Osteocyte (in vitro differentiated cells): ENCODE data around the gene TP53INP2. TPM values are rescaled to one million over a fixed set of nuclear protein-coding genes. Genes with fewer than 3 reads are reported as not detected.
"Not testable (repeated sequence)": the region's sequence is repeated elsewhere in the genome, so short reads cannot be mapped to it uniquely, and the experiment has no call there.

Experiments
- DNase-seq: peaks from one replicate; pipeline ENCODE4 v3.0.0; 2021; ENCODE audit warnings: mixed read lengths; ENCODE audit not compliant: unreplicated experiment; ENCODE audit errors: extremely low spot score
- H3K27ac Mint-ChIP-seq: one replicate; pipeline ENCODE4 v1.8.0; 2021; ENCODE audit warnings: mild to moderate bottlenecking, mixed read lengths; ENCODE audit not compliant: unreplicated experiment
- H3K27me3 Mint-ChIP-seq: one replicate; pipeline ENCODE4 v1.8.0; 2021; ENCODE audit warnings: mixed read lengths; ENCODE audit not compliant: unreplicated experiment
- H3K36me3 Mint-ChIP-seq: one replicate; pipeline ENCODE4 v1.8.0; 2021; ENCODE audit warnings: mixed read lengths; ENCODE audit not compliant: unreplicated experiment
- H3K4me1 Mint-ChIP-seq: one replicate; pipeline ENCODE4 v1.8.0; 2021; ENCODE audit warnings: mixed read lengths; ENCODE audit not compliant: unreplicated experiment
- H3K4me3 Mint-ChIP-seq: one replicate; pipeline ENCODE4 v1.8.0; 2021; ENCODE audit warnings: mild to moderate bottlenecking, moderate library complexity, mixed read lengths; ENCODE audit not compliant: unreplicated experiment
- H3K9me3 Mint-ChIP-seq: one replicate; pipeline ENCODE4 v1.8.0; 2021; ENCODE audit warnings: mixed read lengths; ENCODE audit not compliant: unreplicated experiment
- CTCF ChIP-seq: fragments of 200-600 bp; sonication (generic); IDR thresholded peaks from 2 replicates; pipeline ENCODE4 v1.5.0; 2021; ENCODE audit warnings: antibody characterized with exemption, mild to moderate bottlenecking, moderate library complexity
- total RNA-seq: library from RNA; stranded (reverse); gene quantifications from 2 replicates; pipeline ENCODE4 v1.2.1, GENCODE V29; 2021

The TP53INP2 gene
- total RNA-seq, 1 donor from 2014 or later, result 34.3 TPM

GRCh38 chr20:34713194-34713943 is 9.2 kb downstream of the TP53INP2 start:
- Mint-ChIP-seq H3K4me3 (no peak overlapping the region), H3K9me3 (no peaks in the 10 kb centered on the region), H3K27me3 (no peaks in the 10 kb centered on the region), H3K4me1 (peaks cover 24% of the 10 kb centered on the region), H3K36me3 (peaks cover 14% of the 10 kb centered on the region), H3K27ac (peak overlapping the region; percentile 73)
- no peak for DNase-seq
- TF ChIP-seq CTCF, result no peak

GRCh38 chr20:34713944-34714515 is 9.9 kb downstream of the TP53INP2 start:
- H3K4me1 Mint-ChIP-seq, result peaks cover 20% of the 10 kb centered on the region
- H3K27me3 Mint-ChIP-seq, H3K9me3 Mint-ChIP-seq, H3K4me3 Mint-ChIP-seq, DNase-seq: not testable (repeated sequence)
- H3K36me3 Mint-ChIP-seq, result peaks cover 14% of the 10 kb centered on the region
- peak overlapping the region; percentile 73 for H3K27ac Mint-ChIP-seq

GRCh38 chr20:34715384-34715783 is 11.2 kb downstream of the TP53INP2 start:
- TF ChIP-seq CTCF, result no peak
- H3K27ac Mint-ChIP-seq, result no peak overlapping the region
- peaks cover 20% of the 10 kb centered on the region for H3K36me3 Mint-ChIP-seq
- no peaks in the 10 kb centered on the region for H3K9me3 Mint-ChIP-seq
- H3K27me3 Mint-ChIP-seq, result no peaks in the 10 kb centered on the region
- peaks cover 18% of the 10 kb centered on the region for H3K4me1 Mint-ChIP-seq
- DNase-seq, result no peak
- H3K4me3 Mint-ChIP-seq, result no peak overlapping the region

GRCh38 chr20:34716921-34717229 is 12.7 kb downstream of the TP53INP2 start:
- no peak for TF ChIP-seq CTCF
- no peak overlapping the region for H3K27ac Mint-ChIP-seq
- H3K4me1 Mint-ChIP-seq, result peaks cover 11% of the 10 kb centered on the region
- no peak overlapping the region for H3K4me3 Mint-ChIP-seq
- peaks cover 20% of the 10 kb centered on the region for H3K36me3 Mint-ChIP-seq
- no peaks in the 10 kb centered on the region for H3K9me3 Mint-ChIP-seq
- no peak for DNase-seq
- H3K27me3 Mint-ChIP-seq, result no peaks in the 10 kb centered on the region

- Mint-ChIP-seq H3K36me3 (peaks cover 19% of the 10 kb centered on the region), H3K9me3 (no peaks in the 10 kb centered on the region), H3K27me3 (no peaks in the 10 kb centered on the region), H3K4me1 (peaks cover 10% of the 10 kb centered on the region), H3K4me3 (no peak overlapping the region), H3K27ac (no peak overlapping the region)
- DNase-seq, result no peak
- no peak for TF ChIP-seq CTCF
Measured at GRCh38 chr20:34717230-34718095, 13.3 kb downstream of the TP53INP2 start.

- not testable (repeated sequence) for H3K27me3 Mint-ChIP-seq, DNase-seq, H3K4me1 Mint-ChIP-seq, H3K4me3 Mint-ChIP-seq, H3K9me3 Mint-ChIP-seq, H3K27ac Mint-ChIP-seq
- H3K36me3 Mint-ChIP-seq, result peaks cover 31% of the 10 kb centered on the region
Measured at GRCh38 chr20:34719242-34720017, 15.3 kb downstream of the TP53INP2 start.
